K562 (cell line): Measurements from ENCODE around the gene ZNF219. TPM values are rescaled to one million over a fixed set of nuclear protein-coding genes. Genes with fewer than 3 reads are reported as not detected.

Experiments
- FOXJ2 ChIP-seq: fragments of 200-800 bp; sonication (Bioruptor generic); IDR thresholded peaks from 2 replicates; pipeline ENCODE4 v1.6.1; 2016; ENCODE audit warnings: missing genetic modification characterization, missing compliant biosample characterization
- RBM15 ChIP-seq: fragments of 200-400 bp; formaldehyde crosslinking; IDR thresholded peaks from 2 replicates; pipeline ENCODE4 v1.6.1; 2018; ENCODE audit warnings: mild to moderate bottlenecking, low read length, moderate library complexity; ENCODE audit not compliant: insufficient read depth
- SIX5 ChIP-seq, 2 experiments: IDR thresholded peaks; 2 replicates each; pipeline ENCODE4 v1.6.1; 2011; ENCODE audit warnings: low read length in 2 of 2, borderline replicate concordance in 1 of 2, low read depth in 1 of 2, mild to moderate bottlenecking in 1 of 2, moderate library complexity in 1 of 2; ENCODE audit not compliant: insufficient read depth in 1 of 2
- SMARCA4 ChIP-seq: fragments of 450-650 bp; IDR thresholded peaks from 2 replicates; pipeline ENCODE4 v1.6.1; 2016
- SNIP1 ChIP-seq: fragments of 450-650 bp; IDR thresholded peaks from 2 replicates; pipeline ENCODE4 v1.7.1; 2017; ENCODE audit warnings: low read depth, mild to moderate bottlenecking
- ZNF124 ChIP-seq: sonication (generic); formaldehyde crosslinking; IDR thresholded peaks from 2 replicates; pipeline ENCODE4 v1.8.1; 2022; ENCODE audit warnings: missing genetic modification reagents
- ZNF76 ChIP-seq: fragments of 250-450 bp; sonication (Bioruptor Pico); IDR thresholded peaks from 2 replicates; pipeline ENCODE4 v1.4.0; 2020; ENCODE audit warnings: mild to moderate bottlenecking, moderate library complexity, borderline replicate concordance
- ZZZ3 ChIP-seq: fragments of 450-650 bp; IDR thresholded peaks from 2 replicates; pipeline ENCODE4 v1.6.1; 2016; ENCODE audit warnings: antibody characterized with exemption, mild to moderate bottlenecking, moderate library complexity
- polyA plus RNA-seq, 8 experiments: library from polyadenylated mRNA; depleted of rRNA in 4 of 8; stranded (reverse) in 5 of 8; unstranded in 3 of 8; fragments of >200 nt; fragmentation: Nextera tagmentation in 2 of 8; fragmentation: Illumina TruSeq in 1 of 8; extraction: Ambion mirVana in 2 of 8; extraction: Trizol in 1 of 8; gene quantifications; 2 replicates each; pipeline versions ENCODE4 v1.2.1 to v1.2.3, GENCODE V29; 2011 to 2014; ENCODE audit warnings: inconsistent platforms in 1 of 8, missing spikeins in 1 of 8
- total RNA-seq, 7 experiments: library from RNA; depleted of rRNA in 6 of 7; stranded (reverse); fragments of >200 nt in 6 of 7; fragmentation: Illumina TruSeq in 2 of 7; extraction: Trizol in 2 of 7; gene quantifications; 2 replicates each; pipeline versions ENCODE4 v1.2.1 to v1.2.3, GENCODE V29; 2011 to 2021; ENCODE audit warnings: low replicate concordance in 1 of 7
- TF ChIP-seq, protein P1 (sequence below): sonication (generic); formaldehyde crosslinking; IDR thresholded peaks from 2 replicates; pipeline ENCODE4 v1.8.1; 2023; ENCODE audit warnings: missing genetic modification reagents, mild to moderate bottlenecking, borderline replicate concordance
- TF ChIP-seq, protein P2 (sequence below): fragments of 250-450 bp; sonication (Bioruptor Pico); IDR thresholded peaks from 2 replicates; pipeline ENCODE4 v1.8.0; 2021; ENCODE audit warnings: mild to moderate bottlenecking, moderate library complexity
- TF ChIP-seq, protein P3 (sequence below), 2 experiments: fragments of 450-650 bp; IDR thresholded peaks; 2 replicates each; pipeline ENCODE4 v1.6.1; 2016; ENCODE audit warnings: mild to moderate bottlenecking in 2 of 2, borderline replicate concordance in 1 of 2, low read depth in 1 of 2, moderate library complexity in 1 of 2
- TF ChIP-seq, protein P4 (sequence below): sonication (generic); formaldehyde crosslinking; IDR thresholded peaks from 2 replicates; pipeline ENCODE4 v1.8.0; 2022; ENCODE audit warnings: mild to moderate bottlenecking, missing genetic modification reagents

The ZNF219 gene
- total and polyA plus RNA-seq, 9 of the 15 experiments (the other 6 are each of a cell fraction or from before 2014, with no cell fraction given), result 0.29 to 10.6 (median 2.8) TPM

- TF ChIP-seq, protein P1, sequence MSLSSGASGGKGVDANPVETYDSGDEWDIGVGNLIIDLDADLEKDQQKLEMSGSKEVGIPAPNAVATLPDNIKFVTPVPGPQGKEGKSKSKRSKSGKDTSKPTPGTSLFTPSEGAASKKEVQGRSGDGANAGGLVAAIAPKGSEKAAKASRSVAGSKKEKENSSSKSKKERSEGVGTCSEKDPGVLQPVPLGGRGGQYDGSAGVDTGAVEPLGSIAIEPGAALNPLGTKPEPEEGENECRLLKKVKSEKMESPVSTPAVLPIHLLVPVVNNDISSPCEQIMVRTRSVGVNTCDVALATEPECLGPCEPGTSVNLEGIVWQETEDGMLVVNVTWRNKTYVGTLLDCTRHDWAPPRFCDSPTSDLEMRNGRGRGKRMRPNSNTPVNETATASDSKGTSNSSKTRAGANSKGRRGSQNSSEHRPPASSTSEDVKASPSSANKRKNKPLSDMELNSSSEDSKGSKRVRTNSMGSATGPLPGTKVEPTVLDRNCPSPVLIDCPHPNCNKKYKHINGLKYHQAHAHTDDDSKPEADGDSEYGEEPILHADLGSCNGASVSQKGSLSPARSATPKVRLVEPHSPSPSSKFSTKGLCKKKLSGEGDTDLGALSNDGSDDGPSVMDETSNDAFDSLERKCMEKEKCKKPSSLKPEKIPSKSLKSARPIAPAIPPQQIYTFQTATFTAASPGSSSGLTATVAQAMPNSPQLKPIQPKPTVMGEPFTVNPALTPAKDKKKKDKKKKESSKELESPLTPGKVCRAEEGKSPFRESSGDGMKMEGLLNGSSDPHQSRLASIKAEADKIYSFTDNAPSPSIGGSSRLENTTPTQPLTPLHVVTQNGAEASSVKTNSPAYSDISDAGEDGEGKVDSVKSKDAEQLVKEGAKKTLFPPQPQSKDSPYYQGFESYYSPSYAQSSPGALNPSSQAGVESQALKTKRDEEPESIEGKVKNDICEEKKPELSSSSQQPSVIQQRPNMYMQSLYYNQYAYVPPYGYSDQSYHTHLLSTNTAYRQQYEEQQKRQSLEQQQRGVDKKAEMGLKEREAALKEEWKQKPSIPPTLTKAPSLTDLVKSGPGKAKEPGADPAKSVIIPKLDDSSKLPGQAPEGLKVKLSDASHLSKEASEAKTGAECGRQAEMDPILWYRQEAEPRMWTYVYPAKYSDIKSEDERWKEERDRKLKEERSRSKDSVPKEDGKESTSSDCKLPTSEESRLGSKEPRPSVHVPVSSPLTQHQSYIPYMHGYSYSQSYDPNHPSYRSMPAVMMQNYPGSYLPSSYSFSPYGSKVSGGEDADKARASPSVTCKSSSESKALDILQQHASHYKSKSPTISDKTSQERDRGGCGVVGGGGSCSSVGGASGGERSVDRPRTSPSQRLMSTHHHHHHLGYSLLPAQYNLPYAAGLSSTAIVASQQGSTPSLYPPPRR (CRISPR knock-in tag), result no peak
- TF ChIP-seq RBM15 (no peak), ZZZ3 (no peak), FOXJ2 (no peak), ZNF76 (CRISPR knock-in tag) (no peak), SNIP1 (no peak), SIX5 (IDR thresholded peaks at IDR 0.05; ENCODE audit: borderline replicate concordance in 1 of 2, insufficient read depth in 1 of 2, low read depth in 1 of 2, low read length in 2 of 2) (no peak), SMARCA4 (peak; percentile 49), ZNF124 (CRISPR knock-in tag) (no peak)
- TF ChIP-seq, protein P2, sequence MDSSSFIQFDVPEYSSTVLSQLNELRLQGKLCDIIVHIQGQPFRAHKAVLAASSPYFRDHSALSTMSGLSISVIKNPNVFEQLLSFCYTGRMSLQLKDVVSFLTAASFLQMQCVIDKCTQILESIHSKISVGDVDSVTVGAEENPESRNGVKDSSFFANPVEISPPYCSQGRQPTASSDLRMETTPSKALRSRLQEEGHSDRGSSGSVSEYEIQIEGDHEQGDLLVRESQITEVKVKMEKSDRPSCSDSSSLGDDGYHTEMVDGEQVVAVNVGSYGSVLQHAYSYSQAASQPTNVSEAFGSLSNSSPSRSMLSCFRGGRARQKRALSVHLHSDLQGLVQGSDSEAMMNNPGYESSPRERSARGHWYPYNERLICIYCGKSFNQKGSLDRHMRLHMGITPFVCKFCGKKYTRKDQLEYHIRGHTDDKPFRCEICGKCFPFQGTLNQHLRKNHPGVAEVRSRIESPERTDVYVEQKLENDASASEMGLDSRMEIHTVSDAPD (CRISPR knock-in tag), result no peak
- TF ChIP-seq, protein P3, sequence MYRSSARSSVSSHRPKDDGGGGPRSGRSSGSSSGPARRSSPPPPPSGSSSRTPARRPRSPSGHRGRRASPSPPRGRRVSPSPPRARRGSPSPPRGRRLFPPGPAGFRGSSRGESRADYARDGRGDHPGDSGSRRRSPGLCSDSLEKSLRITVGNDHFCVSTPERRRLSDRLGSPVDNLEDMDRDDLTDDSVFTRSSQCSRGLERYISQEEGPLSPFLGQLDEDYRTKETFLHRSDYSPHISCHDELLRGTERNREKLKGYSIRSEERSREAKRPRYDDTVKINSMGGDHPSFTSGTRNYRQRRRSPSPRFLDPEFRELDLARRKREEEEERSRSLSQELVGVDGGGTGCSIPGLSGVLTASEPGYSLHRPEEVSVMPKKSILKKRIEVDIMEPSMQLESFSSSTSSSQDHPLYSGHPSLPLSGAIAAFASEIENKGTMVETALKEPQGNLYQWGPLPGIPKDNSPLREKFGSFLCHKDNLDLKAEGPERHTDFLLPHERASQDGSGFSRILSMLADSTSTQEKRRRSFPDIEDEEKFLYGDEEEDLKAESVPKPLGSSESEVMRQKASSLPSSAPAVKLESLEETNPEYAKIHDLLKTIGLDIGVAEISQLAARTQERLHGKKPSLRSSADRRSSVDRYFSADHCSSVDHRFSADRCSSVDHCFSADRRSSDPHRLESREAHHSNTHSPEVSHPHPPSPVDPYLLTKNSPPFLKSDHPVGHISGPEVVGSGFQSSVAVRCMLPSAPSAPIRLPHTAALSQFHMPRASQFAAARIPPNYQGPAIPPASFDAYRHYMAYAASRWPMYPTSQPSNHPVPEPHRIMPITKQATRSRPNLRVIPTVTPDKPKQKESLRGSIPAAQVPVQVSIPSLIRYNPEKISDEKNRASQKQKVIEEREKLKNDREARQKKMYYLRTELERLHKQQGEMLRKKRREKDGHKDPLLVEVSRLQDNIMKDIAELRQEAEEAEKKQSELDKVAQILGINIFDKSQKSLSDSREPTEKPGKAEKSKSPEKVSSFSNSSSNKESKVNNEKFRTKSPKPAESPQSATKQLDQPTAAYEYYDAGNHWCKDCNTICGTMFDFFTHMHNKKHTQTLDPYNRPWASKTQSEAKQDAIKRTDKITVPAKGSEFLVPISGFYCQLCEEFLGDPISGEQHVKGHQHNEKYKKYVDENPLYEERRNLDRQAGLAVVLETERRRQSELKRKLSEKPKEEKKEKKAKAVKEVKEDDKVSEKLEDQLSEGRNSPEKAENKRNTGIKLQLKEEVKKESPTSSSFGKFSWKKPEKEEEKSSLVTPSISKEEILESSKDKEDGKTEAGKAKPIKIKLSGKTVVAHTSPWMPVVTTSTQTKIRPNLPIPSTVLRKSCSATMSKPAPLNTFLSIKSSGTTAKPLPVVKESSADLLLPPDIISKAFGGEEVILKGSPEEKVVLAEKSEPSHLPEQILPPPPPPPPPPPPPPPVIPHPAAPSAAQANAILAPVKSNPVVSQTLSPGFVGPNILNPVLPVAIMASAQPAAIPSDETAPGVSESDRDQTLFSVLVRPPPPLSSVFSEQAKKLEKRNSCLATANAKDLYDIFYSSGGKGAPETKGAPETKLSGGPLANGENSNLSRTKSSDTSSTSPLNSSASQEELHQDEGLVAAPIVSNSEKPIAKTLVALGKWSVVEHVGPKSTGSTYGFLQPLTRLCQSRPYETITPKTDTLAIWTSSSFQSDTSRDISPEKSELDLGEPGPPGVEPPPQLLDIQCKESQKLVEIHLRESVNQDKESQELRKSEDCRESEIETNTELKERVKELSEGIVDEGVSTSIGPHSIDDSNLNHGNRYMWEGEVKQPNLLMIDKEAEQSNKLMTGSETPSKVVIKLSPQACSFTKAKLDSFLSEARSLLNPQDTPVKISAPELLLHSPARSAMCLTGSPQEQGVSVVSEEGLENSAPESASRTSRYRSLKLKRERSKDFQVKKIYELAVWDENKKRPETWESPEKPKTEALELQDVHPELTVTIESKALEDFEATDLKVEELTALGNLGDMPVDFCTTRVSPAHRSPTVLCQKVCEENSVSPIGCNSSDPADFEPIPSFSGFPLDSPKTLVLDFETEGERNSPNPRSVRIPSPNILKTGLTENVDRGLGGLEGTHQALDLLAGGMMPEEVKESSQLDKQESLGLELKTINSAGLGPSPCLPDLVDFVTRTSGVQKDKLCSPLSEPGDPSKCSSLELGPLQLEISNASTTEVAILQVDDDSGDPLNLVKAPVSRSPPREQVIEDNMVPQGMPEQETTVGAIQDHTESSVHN (IDR thresholded peaks at IDR 0.05; ENCODE audit: borderline replicate concordance in 1 of 2, low read depth in 1 of 2), result no peak
- TF ChIP-seq, protein P4, sequence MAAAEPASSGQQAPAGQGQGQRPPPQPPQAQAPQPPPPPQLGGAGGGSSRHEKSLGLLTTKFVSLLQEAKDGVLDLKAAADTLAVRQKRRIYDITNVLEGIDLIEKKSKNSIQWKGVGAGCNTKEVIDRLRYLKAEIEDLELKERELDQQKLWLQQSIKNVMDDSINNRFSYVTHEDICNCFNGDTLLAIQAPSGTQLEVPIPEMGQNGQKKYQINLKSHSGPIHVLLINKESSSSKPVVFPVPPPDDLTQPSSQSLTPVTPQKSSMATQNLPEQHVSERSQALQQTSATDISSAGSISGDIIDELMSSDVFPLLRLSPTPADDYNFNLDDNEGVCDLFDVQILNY, result no peak
These were observed 8.9 kb upstream of the ZNF219 start (continued) for GRCh38 chr14:21107283-21107800.
